Right lobe of liver (tissue), 6 donors: ENCODE results near the gene NEXMIF. TPM values are rescaled to one million over a fixed set of nuclear protein-coding genes. Genes with fewer than 3 reads are reported as not detected.

Source experiments
- ATAC-seq, 4 donors: fragments of 200-7000 bp; cut with Tn5 transposase; one replicate each; pipeline ENCODE4 v1.9.1; 2020; ENCODE audit warnings: mild to moderate bottlenecking in 4 of 4, moderate library complexity in 4 of 4
- DNase-seq, 3 donors: peaks; one replicate each; pipeline ENCODE4 v3.0.0-alpha.2; 2020
- H3K27ac ChIP-seq, 3 donors: fragments of 200-600 bp; one replicate each; pipeline ENCODE4 v1.8.0; 2022
- H3K27me3 ChIP-seq, 2 donors: fragments of 200-600 bp; one replicate each; pipeline ENCODE4 v1.8.0; 2022
- H3K36me3 ChIP-seq, 4 donors: fragments of 200-600 bp; sonication (generic) in 1 of 4; one replicate each; pipeline versions ENCODE4 v1.5.1 to v1.8.0; 2017 to 2022; ENCODE audit warnings: control low read depth in 1 of 4
- H3K4me1 ChIP-seq, 4 donors: fragments of 200-600 bp; sonication (generic) in 1 of 4; one replicate each; pipeline versions ENCODE4 v1.5.1 to v1.8.0; 2017 to 2022; ENCODE audit warnings: control low read depth in 1 of 4
- H3K4me3 ChIP-seq, 3 donors: fragments of 200-600 bp; one replicate each; pipeline ENCODE4 v1.8.0; 2022
- H3K9me3 ChIP-seq, 4 donors: fragments of 200-600 bp; sonication (generic) in 1 of 4; one replicate each; pipeline versions ENCODE4 v1.5.1 to v1.8.0; 2017 to 2022; ENCODE audit warnings: control low read depth in 1 of 4
- POLR2A ChIP-seq: fragments of 450-650 bp; IDR thresholded peaks from one replicate; pipeline ENCODE4 v1.6.1; 2017; ENCODE audit warnings: antibody characterized with exemption, mild to moderate bottlenecking
- WGBS: methylation state at CpG from one replicate; pipeline ENCODE4 v1.1.6; 2018; ENCODE audit warnings: low coverage, low lambda C conversion rate; ENCODE audit not compliant: insufficient coverage; ENCODE audit errors: missing lambda C conversion rate; 5-methylcytosine and 5-hydroxymethylcytosine counted together
- intact Hi-C, 2 donors: fragments of 100-400 bp; cut with DNase I; formaldehyde crosslinking; loops; one replicate each; pipeline versions ENCODE4 v1.11.2 to v1.14.1; 2022
- small RNA-seq, 2 experiments: library from RNA; depleted of rRNA; stranded (forward); fragments of <200 nt; gene quantifications; one replicate each; pipeline ENCODE3, GENCODE V24; 2016
- total RNA-seq, 6 experiments: library from RNA; depleted of rRNA in 2 of 6; stranded (reverse); fragments of >200 nt in 2 of 6; fragmentation: NEBNext Ultra II Directional in 3 of 6; extraction: Animal tissue kit (Norgen Biotek cat#: 25700) in 3 of 6; gene quantifications; one replicate each; pipeline versions ENCODE4 v1.1.0 to v1.2.4, GENCODE V29; 2016 to 2023
- TF ChIP-seq, protein P1 (sequence below), 4 donors: fragments of 200-600 bp in 3 of 4; fragments of 450-650 bp in 1 of 4; IDR thresholded peaks; one replicate each; pipeline versions ENCODE4 v1.5.1 to v1.8.0; 2016 to 2022; ENCODE audit warnings: antibody characterized with exemption in 4 of 4, mild to moderate bottlenecking in 2 of 4
- donor health status: DM: no; HTN: yes; CAD: no.
- donor health status: DM: no; HTN: no; CAD: no.
- donor health status: DM: no; HTN: no; CAD: no.
- donor health status: DM: no; HTN: yes; CAD: no.
- donor health status: DM: no; HTN: yes; CAD: no.

Gene NEXMIF
- total RNA-seq, 6 experiments from 2014 or later = 0.02 to 0.13 TPM; not detected in 4

GRCh38 chrX:74684466-74684865 is 240.8 kb downstream of the NEXMIF start:
- no peak overlapping the region for H3K4me3 ChIP-seq
- intact Hi-C loops = no loop called here

More at GRCh38 chrX:74684466-74684865, 240.8 kb downstream of the NEXMIF start:
- peaks cover 0 to 12% (median 0%) of the 10 kb centered on the region in 4 donors for H3K9me3 ChIP-seq
- H3K4me1 ChIP-seq = no peaks in the 10 kb centered on the region
- no peaks in the 10 kb centered on the region for H3K27me3 ChIP-seq
- DNase-seq (no peak), ATAC-seq (no peak)
- WGBS = 29% methylated on average over 2 of the region's 2 CpGs
- H3K36me3 ChIP-seq = no peaks in the 10 kb centered on the region
- TF ChIP-seq POLR2A = no peak
- TF ChIP-seq, protein P1, sequence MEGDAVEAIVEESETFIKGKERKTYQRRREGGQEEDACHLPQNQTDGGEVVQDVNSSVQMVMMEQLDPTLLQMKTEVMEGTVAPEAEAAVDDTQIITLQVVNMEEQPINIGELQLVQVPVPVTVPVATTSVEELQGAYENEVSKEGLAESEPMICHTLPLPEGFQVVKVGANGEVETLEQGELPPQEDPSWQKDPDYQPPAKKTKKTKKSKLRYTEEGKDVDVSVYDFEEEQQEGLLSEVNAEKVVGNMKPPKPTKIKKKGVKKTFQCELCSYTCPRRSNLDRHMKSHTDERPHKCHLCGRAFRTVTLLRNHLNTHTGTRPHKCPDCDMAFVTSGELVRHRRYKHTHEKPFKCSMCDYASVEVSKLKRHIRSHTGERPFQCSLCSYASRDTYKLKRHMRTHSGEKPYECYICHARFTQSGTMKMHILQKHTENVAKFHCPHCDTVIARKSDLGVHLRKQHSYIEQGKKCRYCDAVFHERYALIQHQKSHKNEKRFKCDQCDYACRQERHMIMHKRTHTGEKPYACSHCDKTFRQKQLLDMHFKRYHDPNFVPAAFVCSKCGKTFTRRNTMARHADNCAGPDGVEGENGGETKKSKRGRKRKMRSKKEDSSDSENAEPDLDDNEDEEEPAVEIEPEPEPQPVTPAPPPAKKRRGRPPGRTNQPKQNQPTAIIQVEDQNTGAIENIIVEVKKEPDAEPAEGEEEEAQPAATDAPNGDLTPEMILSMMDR (IDR thresholded peaks at IDR 0.05) = no peak
- H3K27ac ChIP-seq = no peak overlapping the region

Small RNA genes within 50 kb of the gene (small RNA-seq; reads per million reads assigned to genes)
- gene AL139395.1 = 0 reads per million in 2 experiments

Other genes starting within 250 kb of the NEXMIF start
- gene ABCB7, start 230.8 kb upstream of the NEXMIF start, total RNA-seq = 10 to 100 TPM; 14.6 to 24.5 (median 19.8) TPM